ENCODE data around the gene MRPS17. TPM values are rescaled to one million over a fixed set of nuclear protein-coding genes. Genes with fewer than 3 reads are reported as not detected.

MRPS17 gene
- total and polyA plus RNA-seq, 10 of the 15 experiments (the other 5 are each of a cell fraction or from before 2014, with no cell fraction given): 18.7 to 74.5 (median 29.2) TPM

GRCh38 chr7:55983537-55983936 lies 31.9 kb downstream of the MRPS17 start:
- FAIRE-seq (no peak), ATAC-seq (no peak), DNase-seq (ENCODE audit: low read depth, low spot score) (no peak)
- SMC1A ChIA-PET (ENCODE audit: uncharacterized antibody, unreplicated experiment): interaction anchor here (0.6 kb wide), 1 partner anchor 352 kb away, joined by 3 read pairs; no protein-coding TSS in a partner anchor
- no peak overlapping the region for H3K4me2 ChIP-seq (ENCODE audit: control insufficient read depth, insufficient read depth)
- no peak overlapping the region for H2AFZ ChIP-seq (ENCODE audit: control insufficient read depth, low read depth, low read length)
- no peaks in the 10 kb centered on the region for H3K4me1 ChIP-seq (ENCODE audit: control insufficient read depth, insufficient read depth, low read length)
- BruUV-seq (replicated peaks): no TSS peak
- RAD21 ChIA-PET (ENCODE audit: unreplicated experiment): no interaction called here
- H3K36me3 ChIP-seq (ENCODE audit: control insufficient read depth in 2 of 2, insufficient read depth in 2 of 2, low read length in 1 of 2): peaks cover 0 to 19% of the 10 kb centered on the region in 2 experiments; a peak in 2 of 4 replicates
- no peak overlapping the region for H3K27ac ChIP-seq (ENCODE audit: control insufficient read depth, insufficient read depth)
- no peaks in the 10 kb centered on the region for H3K9me3 ChIP-seq (replicated peaks; ENCODE audit: control insufficient read depth, insufficient read depth, low read length)
- H3K9ac ChIP-seq (ENCODE audit: control insufficient read depth, insufficient read depth, low read length): no peak overlapping the region
- H4K20me1 ChIP-seq (ENCODE audit: control insufficient read depth, insufficient read depth): no peaks in the 10 kb centered on the region
- no peak overlapping the region for H3K4me3 ChIP-seq
- CTCF ChIA-PET: no interaction called here
- in situ Hi-C loops (cut with MboI): no loop called here
- TF ChIP-seq BACH1 (IDR thresholded peaks at IDR 0.05; ENCODE audit: borderline replicate concordance) (no peak), CTCF (IDR thresholded peaks at IDR 0.05 in 2 of 3, conservative IDR thresholded peaks at IDR 0.05 in 1 of 3; ENCODE audit: control insufficient read depth in 2 of 3, extremely low read depth in 1 of 3, insufficient read depth in 1 of 3, low read depth in 3 of 3, low read length in 3 of 3) (no peak)
- no peaks in the 10 kb centered on the region for H3K27me3 ChIP-seq (replicated peaks in 1 of 2; ENCODE audit: control insufficient read depth in 2 of 2, insufficient read depth in 2 of 2, low read length in 1 of 2)
- 77% methylated on average over 3 of the region's 3 CpGs for WGBS (ENCODE audit: insufficient coverage, insufficient replicate concordance, low lambda C conversion rate, missing lambda C conversion rate)
- intact Hi-C loops (cut with micrococcal nuclease; ENCODE audit: unreplicated experiment): no loop called here
- POLR2A ChIA-PET: no interaction called here
- no peaks in the 10 kb centered on the region for H3K79me2 ChIP-seq (ENCODE audit: control insufficient read depth, insufficient read depth, low read length)

GRCh38 chr7:55992346-55992745 lies 40.7 kb downstream of the MRPS17 start:
- no peak overlapping the region for H3K27ac ChIP-seq (ENCODE audit: control insufficient read depth, insufficient read depth)
- ChIA-PET RAD21 (ENCODE audit: unreplicated experiment) (no interaction called here), CTCF (interaction anchor here (0.6 kb wide), 1 partner anchor 16 kb away, joined by 3 read pairs; no protein-coding TSS in a partner anchor), SMC1A (ENCODE audit: uncharacterized antibody, unreplicated experiment) (no interaction called here), POLR2A (no interaction called here)
- no peak for DNase-seq (ENCODE audit: low read depth, low spot score)
- H3K4me3 ChIP-seq: no peak overlapping the region
- H3K9me3 ChIP-seq (replicated peaks; ENCODE audit: control insufficient read depth, insufficient read depth, low read length): no peaks in the 10 kb centered on the region
- no peak for FAIRE-seq
- no peaks in the 10 kb centered on the region for H3K79me2 ChIP-seq (ENCODE audit: control insufficient read depth, insufficient read depth, low read length)
- no TSS peak for BruUV-seq (replicated peaks)
- no peak overlapping the region for H3K4me2 ChIP-seq (ENCODE audit: control insufficient read depth, insufficient read depth)
- no peak overlapping the region for H3K9ac ChIP-seq (ENCODE audit: control insufficient read depth, insufficient read depth, low read length)
- intact Hi-C loops (cut with micrococcal nuclease; ENCODE audit: unreplicated experiment): no loop called here
- no peak overlapping the region for H2AFZ ChIP-seq (ENCODE audit: control insufficient read depth, low read depth, low read length)
- H4K20me1 ChIP-seq (ENCODE audit: control insufficient read depth, insufficient read depth): no peaks in the 10 kb centered on the region
- no peaks in the 10 kb centered on the region for H3K4me1 ChIP-seq (ENCODE audit: control insufficient read depth, insufficient read depth, low read length)
- H3K36me3 ChIP-seq (ENCODE audit: control insufficient read depth in 2 of 2, insufficient read depth in 2 of 2, low read length in 1 of 2): peaks cover 2% of the 10 kb centered on the region in 2 experiments
- H3K27me3 ChIP-seq (replicated peaks in 1 of 2; ENCODE audit: control insufficient read depth in 2 of 2, insufficient read depth in 2 of 2, low read length in 1 of 2): no peaks in the 10 kb centered on the region
- in situ Hi-C loops (cut with MboI): no loop called here
- ATAC-seq: no peak
- 74% methylated on average over 3 of the region's 3 CpGs for WGBS (ENCODE audit: insufficient coverage, insufficient replicate concordance, low lambda C conversion rate, missing lambda C conversion rate)
- no peak for TF ChIP-seq POU2F2 (IDR thresholded peaks at IDR 0.05; ENCODE audit: borderline replicate concordance, low read depth, low read length)
- TF ChIP-seq RB1 (IDR thresholded peaks at IDR 0.05; ENCODE audit: borderline replicate concordance): no peak
- TF ChIP-seq KAT2A (conservative IDR thresholded peaks at IDR 0.05; ENCODE audit: control insufficient read depth, low read depth, low read length): no peak
- TF ChIP-seq, protein P1, sequence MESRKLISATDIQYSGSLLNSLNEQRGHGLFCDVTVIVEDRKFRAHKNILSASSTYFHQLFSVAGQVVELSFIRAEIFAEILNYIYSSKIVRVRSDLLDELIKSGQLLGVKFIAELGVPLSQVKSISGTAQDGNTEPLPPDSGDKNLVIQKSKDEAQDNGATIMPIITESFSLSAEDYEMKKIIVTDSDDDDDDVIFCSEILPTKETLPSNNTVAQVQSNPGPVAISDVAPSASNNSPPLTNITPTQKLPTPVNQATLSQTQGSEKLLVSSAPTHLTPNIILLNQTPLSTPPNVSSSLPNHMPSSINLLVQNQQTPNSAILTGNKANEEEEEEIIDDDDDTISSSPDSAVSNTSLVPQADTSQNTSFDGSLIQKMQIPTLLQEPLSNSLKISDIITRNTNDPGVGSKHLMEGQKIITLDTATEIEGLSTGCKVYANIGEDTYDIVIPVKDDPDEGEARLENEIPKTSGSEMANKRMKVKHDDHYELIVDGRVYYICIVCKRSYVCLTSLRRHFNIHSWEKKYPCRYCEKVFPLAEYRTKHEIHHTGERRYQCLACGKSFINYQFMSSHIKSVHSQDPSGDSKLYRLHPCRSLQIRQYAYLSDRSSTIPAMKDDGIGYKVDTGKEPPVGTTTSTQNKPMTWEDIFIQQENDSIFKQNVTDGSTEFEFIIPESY (IDR thresholded peaks at IDR 0.05): no peak
- no peak for TF ChIP-seq HCFC1 (IDR thresholded peaks at IDR 0.05; ENCODE audit: low read length)
- TF ChIP-seq, protein P2, sequence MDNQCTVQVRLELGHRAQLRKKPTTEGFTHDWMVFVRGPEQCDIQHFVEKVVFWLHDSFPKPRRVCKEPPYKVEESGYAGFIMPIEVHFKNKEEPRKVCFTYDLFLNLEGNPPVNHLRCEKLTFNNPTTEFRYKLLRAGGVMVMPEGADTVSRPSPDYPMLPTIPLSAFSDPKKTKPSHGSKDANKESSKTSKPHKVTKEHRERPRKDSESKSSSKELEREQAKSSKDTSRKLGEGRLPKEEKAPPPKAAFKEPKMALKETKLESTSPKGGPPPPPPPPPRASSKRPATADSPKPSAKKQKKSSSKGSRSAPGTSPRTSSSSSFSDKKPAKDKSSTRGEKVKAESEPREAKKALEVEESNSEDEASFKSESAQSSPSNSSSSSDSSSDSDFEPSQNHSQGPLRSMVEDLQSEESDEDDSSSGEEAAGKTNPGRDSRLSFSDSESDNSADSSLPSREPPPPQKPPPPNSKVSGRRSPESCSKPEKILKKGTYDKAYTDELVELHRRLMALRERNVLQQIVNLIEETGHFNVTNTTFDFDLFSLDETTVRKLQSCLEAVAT (IDR thresholded peaks at IDR 0.05): no peak
- TF ChIP-seq ZBED1 (IDR thresholded peaks at IDR 0.05; ENCODE audit: borderline replicate concordance): no peak
- no peak for TF ChIP-seq EGR1 (IDR thresholded peaks at IDR 0.05; ENCODE audit: borderline replicate concordance in 1 of 2, low read depth in 2 of 2, low read length in 2 of 2)
- no peak for TF ChIP-seq DPF2 (IDR thresholded peaks at IDR 0.05)
- no peak for TF ChIP-seq NFIC (IDR thresholded peaks at IDR 0.05; ENCODE audit: low read depth, low read length)
- no peak for TF ChIP-seq RAD21 (IDR thresholded peaks at IDR 0.05; ENCODE audit: insufficient read depth, low read depth, low read length)
